Loucy (cell line): ENCODE data around the gene NBEA.

Experiments
- EZH2phosphoT487 ChIP-seq: fragments of 200-600 bp; IDR thresholded peaks from 2 replicates; pipeline ENCODE4 v1.6.1; 2018; ENCODE audit warnings: antibody characterized with exemption, mild to moderate bottlenecking, moderate library complexity, borderline replicate concordance
- TF ChIP-seq, protein P1 (sequence below): fragments of 200-600 bp; sonication (generic); conservative IDR thresholded peaks from 2 replicates; pipeline ENCODE4 v1.5.1; 2014; ENCODE audit warnings: mild to moderate bottlenecking, antibody characterized with exemption, low read length

DNA sequence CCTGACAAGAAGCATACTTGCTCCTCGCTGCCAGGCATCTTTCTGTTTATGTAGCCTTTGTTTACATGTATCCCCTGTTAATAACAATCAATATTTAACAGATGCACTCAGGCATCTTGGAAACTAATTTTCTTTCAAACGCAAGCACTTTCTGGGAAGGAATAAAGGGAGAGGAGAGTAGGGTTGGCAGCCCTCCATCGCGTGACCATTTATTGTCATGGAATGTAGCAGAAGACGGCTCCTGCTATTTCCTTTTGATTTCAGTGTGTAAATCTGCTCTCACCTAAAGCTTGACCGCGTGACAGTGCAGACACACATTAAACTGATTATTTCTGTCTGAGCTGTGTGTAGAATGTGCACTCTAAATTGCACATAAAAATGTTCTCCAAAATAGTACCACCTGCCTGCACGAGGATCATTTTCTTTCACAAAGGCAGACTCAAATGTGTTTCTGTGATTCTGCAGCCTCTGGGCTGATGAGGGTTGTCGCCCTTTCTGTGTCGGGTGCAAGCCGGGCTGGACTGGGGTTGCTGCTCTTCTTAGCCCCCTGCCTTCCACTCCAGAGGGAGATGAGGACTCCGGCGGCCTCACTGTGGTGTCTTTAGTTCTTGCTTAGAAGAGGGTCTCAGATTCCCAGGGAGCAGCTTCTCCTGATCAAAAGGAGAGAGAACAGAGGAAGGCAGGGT is 757.9 kb downstream of the NBEA start:
- no peak for TF ChIP-seq EZH2phosphoT487
- TF ChIP-seq, protein P1, sequence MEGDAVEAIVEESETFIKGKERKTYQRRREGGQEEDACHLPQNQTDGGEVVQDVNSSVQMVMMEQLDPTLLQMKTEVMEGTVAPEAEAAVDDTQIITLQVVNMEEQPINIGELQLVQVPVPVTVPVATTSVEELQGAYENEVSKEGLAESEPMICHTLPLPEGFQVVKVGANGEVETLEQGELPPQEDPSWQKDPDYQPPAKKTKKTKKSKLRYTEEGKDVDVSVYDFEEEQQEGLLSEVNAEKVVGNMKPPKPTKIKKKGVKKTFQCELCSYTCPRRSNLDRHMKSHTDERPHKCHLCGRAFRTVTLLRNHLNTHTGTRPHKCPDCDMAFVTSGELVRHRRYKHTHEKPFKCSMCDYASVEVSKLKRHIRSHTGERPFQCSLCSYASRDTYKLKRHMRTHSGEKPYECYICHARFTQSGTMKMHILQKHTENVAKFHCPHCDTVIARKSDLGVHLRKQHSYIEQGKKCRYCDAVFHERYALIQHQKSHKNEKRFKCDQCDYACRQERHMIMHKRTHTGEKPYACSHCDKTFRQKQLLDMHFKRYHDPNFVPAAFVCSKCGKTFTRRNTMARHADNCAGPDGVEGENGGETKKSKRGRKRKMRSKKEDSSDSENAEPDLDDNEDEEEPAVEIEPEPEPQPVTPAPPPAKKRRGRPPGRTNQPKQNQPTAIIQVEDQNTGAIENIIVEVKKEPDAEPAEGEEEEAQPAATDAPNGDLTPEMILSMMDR = no peak
